Activated naive CD4-positive, alpha-beta T cell treated with anti-CD3 and anti-CD28 coated beads, Interleukin-2, amount 50 U/mL, for 16 hours (primary cell): Measurements from ENCODE around the gene ITPRIPL2.

ENCODE experiments used
- DNase-seq: peaks from one replicate; pipeline ENCODE4 v3.0.0-alpha.2; 2020

The ITPRIPL2 gene

DNA sequence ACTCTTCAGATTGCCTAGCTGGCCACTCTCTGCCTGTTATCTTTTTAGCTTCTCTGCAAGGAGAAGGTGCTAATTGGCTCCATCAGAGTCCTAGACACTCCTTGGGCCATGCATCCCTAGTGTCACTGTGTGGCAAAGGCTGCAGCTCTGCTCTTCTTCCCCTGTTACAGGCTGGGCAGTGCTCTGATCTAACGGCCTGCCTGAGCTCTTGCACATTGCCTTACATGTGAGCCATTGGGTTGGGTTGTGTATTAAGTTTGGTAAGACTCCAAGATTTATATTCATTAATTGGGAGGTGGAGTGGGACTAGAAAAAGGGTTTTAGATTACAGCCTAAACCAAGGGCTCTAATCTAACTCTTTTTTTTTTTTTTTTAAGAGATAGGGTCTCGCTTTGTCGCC lies 31.2 kb downstream of the ITPRIPL2 start:
- DNase-seq, result no peak

DNA sequence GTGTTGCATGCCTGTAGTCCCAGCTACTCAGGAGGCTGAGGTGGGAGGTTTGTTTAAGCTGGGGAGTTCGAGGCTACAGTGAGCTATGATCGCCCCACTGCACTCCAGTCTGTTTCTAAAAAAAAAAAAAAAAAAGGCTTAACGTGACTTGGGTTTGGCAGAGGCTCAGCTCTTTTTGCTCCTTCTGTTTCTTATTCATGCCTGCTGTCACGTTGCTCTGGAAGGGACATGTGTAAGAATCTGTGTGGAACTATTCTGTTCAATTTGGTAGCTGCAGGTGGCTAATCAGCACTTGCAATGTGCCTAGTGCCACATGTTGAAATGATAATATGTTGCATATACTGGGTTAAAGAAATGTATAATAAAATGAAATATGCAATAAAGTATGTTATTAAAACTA lies 33.4 kb downstream of the ITPRIPL2 start:
- no peak for DNase-seq

DNA sequence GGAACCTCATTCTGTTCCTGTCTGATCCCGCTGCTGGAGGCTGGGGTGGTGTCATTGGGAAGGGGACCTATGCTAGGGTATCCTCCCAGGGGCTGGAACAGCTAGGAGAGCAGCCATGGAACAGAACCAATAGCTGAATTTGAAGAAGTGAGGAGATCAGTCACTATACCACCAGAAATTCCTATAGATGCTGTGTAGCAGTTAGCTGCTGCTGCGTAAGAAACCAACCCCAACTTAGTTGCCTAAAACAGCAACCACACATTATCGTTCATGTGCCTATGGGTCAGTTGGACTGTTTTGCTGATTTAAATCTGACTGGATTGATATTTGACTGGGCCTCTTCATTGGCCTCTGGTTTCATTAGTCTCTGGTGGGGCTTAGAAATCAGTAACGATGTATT lies 33.9 kb downstream of the ITPRIPL2 start:
- DNase-seq, result no peak

DNA sequence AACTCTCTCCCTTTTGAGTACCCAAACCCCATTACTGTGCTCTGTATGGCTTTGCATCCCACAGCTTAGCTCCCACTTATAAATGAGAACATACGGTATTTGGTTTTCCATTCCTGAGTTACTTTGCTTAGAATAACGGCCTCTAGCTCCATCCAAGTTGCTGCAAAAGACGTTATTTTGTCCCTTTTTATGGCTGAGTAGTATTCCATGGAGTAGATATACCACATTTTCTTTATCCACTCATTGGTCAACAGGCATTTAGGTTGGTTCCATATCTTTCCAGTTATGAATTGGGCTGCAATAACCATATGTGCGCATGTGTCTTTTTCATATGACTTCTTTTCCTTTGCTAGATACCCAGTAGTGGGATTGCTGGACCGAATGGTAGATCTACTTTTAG lies 34.4 kb downstream of the ITPRIPL2 start:
- no peak for DNase-seq

DNA sequence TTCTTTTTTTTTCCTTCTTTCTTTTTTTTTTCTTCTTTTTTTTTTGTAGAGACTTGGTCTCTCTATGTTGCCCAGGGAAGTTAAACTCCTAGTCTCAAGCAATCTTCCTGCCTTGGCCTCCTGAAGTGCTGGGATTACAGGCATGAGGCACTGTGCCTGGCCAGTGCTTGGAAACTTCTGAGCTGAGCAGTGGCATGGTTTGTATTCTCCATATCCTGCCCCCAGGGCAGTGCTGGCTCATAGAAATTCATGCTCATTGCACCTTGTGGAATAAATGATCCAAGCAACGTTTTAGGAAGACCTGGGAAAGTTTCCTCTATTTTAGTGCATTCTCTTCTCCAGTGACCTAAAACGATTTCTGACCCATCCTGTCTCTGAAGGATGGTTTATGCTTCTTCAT lies 37.5 kb downstream of the ITPRIPL2 start:
- no peak for DNase-seq

- DNase-seq, result no peak
These were observed 38.3 kb downstream of the ITPRIPL2 start for GRCh38 chr16:19152042-19152441.

DNA sequence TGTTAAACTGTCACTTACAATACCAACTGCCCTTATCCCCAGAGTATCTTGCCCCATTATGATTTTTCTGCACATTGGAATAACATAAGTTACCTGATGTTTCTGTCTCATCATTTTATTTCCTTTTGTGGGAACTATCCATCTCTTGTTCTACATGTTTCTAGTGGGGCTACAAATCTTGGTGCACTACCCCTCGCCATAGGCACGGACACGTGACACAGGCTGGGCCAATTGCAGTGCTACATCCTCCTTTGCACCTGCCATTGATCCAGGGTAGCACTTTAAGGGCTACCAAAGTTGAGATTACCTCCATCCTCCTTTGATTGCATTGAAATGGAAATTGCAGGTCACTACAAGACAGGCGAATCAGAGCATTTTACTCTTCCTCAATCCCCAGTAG lies 40.1 kb downstream of the ITPRIPL2 start:
- DNase-seq, result no peak

DNA sequence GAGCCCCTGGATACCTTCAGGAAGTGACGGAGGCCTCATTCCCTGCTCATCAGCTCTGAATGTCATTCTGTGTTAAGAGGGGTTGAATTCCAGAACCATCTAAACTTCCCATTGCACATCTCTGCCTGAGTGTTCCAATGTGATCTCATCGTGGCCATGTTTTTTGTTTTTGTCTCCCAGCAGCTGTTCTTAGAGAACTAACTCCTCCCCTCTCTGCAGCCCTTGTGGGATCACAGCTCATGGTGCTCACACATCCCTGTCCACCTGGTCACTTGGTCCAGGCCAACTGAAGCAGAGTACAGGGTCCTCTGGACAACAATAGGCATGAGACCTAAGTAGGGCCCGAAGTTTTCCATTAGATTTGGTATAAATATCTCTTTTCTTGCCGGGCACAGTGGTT lies 48.3 kb downstream of the ITPRIPL2 start:
- DNase-seq, result no peak

DNA sequence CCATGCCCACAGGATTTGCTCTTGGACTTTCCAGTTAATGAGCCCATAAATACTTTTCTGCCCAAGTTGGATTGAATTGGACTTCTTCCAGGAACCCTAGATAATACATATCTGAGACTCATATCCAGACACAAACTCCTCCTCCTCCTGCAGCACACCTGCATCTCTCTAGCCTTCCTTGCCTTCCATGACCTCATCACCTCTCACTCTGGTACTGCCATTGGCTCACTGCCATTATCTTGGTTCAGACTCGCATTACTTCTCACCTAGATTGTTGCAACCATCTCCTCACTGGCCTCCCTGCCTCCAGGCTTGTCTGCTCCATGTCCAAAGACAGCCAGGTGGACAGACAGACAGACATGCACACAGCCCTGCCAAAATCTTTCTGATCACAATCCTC lies 49.5 kb downstream of the ITPRIPL2 start:
- DNase-seq, result no peak

DNA sequence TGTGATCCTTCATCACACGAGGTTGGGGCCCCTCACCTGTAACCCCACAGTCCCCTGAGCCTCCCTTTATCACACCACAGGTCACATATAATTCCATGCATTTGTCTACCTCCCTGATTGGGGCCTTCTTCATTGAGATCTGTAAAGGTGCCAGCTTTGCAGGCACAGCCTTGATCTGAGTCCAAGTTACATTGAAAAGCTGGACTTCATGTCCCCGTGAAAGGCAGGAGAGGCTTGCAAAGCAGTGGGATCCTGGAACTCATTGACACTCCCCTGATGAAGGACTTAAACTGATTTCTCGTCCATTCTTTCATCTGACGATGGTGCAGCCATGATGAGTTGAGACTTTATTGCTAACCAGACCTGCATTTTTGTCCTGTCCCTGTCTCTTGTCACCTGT lies 50.5 kb downstream of the ITPRIPL2 start:
- DNase-seq, result no peak

- DNase-seq, result no peak
These were observed 51.3 kb downstream of the ITPRIPL2 start for GRCh38 chr16:19165101-19165500.

GRCh38 chr16:19166500-19166899 lies 52.7 kb downstream of the ITPRIPL2 start:
- DNase-seq, result no peak

GRCh38 chr16:19167710-19168370 lies 54.1 kb downstream of the ITPRIPL2 start, which contains the start of gene SYT17:
Gene SYT17, plus strand, starts transcription at chr16:19168240. Its CDS starts 407 bp downstream, at chr16:19168647.
- no peak for DNase-seq

DNA sequence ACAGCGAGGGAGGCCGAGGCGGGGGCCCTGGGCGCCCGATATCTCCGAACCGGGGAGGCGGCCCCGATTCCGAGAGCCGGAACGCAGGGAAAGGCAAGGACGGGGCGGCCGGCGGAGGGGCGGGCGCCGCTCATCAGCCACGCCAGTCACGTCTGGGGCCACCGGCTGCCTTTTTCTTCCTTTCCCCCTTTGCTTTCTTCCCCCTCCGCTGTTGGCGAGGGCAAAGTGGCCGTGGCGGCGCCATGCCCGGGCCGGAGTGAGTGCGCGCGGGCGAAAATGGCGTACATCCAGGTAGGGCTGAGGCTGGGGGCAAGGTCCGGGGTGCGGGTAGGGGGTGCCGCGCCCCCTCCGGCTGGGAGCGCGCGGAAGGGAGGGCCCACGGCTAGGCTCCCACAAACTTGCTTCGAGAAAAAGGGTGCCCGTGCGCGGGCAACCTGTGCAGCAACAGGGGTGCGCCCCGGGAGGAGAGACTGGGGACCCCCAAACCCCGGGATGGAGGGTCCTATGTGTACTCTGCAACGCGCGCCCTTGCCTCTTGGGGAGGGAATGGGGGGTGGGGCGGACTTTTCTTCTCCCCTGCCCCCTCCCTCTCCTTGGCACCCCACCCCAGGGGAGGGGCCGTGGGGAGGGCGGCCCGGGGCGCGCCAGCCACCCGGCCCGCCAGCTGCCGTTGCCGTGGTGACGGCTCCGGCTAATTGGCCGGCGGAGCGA lies 54.8 kb downstream of the ITPRIPL2 start:
- DNase-seq, result no peak

DNA sequence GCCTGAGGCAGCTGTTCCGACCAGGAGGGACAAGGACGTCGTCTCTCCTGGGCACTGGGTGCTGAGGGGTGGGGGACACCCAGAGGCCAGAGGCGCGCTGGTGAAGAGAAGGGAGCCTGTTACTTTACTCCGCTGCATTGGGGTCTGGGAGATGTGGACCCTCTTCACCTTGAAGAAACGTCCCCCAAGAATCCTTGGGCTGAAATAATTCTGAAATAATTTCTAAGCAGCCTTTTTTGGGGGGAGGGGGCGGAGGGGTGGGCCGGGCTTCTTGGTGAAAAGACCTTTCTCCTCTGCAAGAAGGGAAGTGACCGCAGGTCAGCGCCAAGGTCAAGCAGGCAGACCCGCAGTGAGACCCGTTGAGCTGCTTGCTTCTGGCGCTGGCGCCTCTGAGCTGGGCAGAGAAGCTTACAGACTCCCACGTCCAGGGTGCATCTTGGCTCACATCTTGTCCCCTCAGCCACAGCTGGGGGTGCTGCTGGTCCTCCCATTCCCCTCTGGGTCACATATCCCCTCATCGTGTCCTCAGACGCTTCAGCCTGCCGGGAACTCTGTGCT lies 55.4 kb downstream of the ITPRIPL2 start:
- DNase-seq, result no peak

DNA sequence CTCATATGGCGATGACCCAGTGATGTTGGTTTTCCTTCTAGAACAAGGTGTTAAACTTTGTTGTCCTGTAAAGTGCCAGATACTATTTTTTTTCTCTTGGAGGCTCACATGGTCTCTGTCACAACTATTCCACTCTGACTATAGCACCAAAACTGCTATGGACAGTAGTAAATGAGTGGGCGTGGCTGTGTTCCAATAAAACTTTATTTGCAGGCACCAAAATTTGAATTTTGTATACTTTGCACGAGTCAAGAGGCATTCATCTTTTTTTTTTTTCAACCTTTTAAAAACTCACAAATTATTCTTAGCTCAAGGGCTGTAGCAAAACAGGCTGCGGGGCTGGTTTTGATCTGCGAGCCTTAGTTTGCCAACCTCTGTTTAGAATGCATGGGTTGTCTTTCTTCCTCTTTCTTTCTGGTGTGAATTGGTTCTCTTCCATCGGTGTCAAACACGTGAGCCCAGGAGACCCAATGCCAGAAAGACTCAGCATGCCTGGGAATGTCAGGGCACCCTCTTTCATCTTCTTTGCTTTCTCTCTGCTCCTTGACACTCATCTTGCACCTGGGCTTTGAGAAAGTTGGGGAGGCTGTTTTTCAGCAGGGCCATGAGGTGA lies 56.4 kb downstream of the ITPRIPL2 start:
- DNase-seq, result no peak
